Peyer's patch (tissue), 4 donors: ENCODE measurements around the gene SAMD10.

Experiments used
- POLR2A ChIP-seq, 2 donors: fragments of 450-650 bp; IDR thresholded peaks; one replicate each; pipeline ENCODE4 v1.5.1; 2017; ENCODE audit warnings: antibody characterized with exemption in 2 of 2, mild to moderate bottlenecking in 2 of 2, moderate library complexity in 2 of 2
- TF ChIP-seq, protein P1 (sequence below), 6 experiments: fragments of 450-650 bp in 4 of 6; fragments of 200-600 bp in 2 of 6; sonication (generic) in 1 of 6; IDR thresholded peaks; one replicate each; pipeline ENCODE4 v1.5.1; 2017 to 2019; ENCODE audit warnings: antibody characterized with exemption in 6 of 6, mild to moderate bottlenecking in 3 of 6, moderate library complexity in 1 of 6

- TF ChIP-seq, protein P1, sequence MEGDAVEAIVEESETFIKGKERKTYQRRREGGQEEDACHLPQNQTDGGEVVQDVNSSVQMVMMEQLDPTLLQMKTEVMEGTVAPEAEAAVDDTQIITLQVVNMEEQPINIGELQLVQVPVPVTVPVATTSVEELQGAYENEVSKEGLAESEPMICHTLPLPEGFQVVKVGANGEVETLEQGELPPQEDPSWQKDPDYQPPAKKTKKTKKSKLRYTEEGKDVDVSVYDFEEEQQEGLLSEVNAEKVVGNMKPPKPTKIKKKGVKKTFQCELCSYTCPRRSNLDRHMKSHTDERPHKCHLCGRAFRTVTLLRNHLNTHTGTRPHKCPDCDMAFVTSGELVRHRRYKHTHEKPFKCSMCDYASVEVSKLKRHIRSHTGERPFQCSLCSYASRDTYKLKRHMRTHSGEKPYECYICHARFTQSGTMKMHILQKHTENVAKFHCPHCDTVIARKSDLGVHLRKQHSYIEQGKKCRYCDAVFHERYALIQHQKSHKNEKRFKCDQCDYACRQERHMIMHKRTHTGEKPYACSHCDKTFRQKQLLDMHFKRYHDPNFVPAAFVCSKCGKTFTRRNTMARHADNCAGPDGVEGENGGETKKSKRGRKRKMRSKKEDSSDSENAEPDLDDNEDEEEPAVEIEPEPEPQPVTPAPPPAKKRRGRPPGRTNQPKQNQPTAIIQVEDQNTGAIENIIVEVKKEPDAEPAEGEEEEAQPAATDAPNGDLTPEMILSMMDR (IDR thresholded peaks at IDR 0.05) = no peak
- TF ChIP-seq POLR2A (IDR thresholded peaks at IDR 0.05) = no peak
Observed at GRCh38 chr20:63974402-63975200, 4.8 kb downstream of the SAMD10 start.
